Stomach (tissue), 9 donors: ENCODE results near the gene CHMP1A. TPM values are rescaled to one million over a fixed set of nuclear protein-coding genes. Genes with fewer than 3 reads are reported as not detected.

Experiments
- DNase-seq, 2 donors: peaks; one replicate each; pipeline versions ENCODE4 v3.0.0 to v3.0.0-alpha.2; 2013 to 2019
- H3K27ac ChIP-seq, 5 donors: fragments of 200-600 bp in 4 of 5; sonication (generic) in 4 of 5; one replicate each; pipeline ENCODE4 v1.5.1; 2013 to 2019; ENCODE audit warnings: mild to moderate bottlenecking in 1 of 5, moderate library complexity in 1 of 5
- H3K27me3 ChIP-seq, 3 donors: fragments of 200-600 bp; sonication (generic); one replicate each; pipeline ENCODE4 v1.5.1; 2017 to 2019; ENCODE audit warnings: mixed run types in 1 of 3
- H3K36me3 ChIP-seq, 4 donors: fragments of 200-600 bp; sonication (generic); 1 replicate in 3 of 4; 2 replicates in 1 of 4; pipeline ENCODE4 v1.5.1; 2016 to 2019
- H3K4me1 ChIP-seq, 4 donors: fragments of 200-600 bp; sonication (generic); one replicate each; pipeline ENCODE4 v1.5.1; 2016 to 2019
- H3K4me3 ChIP-seq, 4 donors: fragments of 200-600 bp; sonication (generic) in 3 of 4; one replicate each; pipeline ENCODE4 v1.5.1; 2016 to 2019; ENCODE audit warnings: mild to moderate bottlenecking in 1 of 4
- H3K9me3 ChIP-seq, 4 donors: fragments of 200-600 bp; sonication (generic); one replicate each; pipeline ENCODE4 v1.5.1; 2016 to 2019
- CTCF ChIP-seq, 7 experiments: fragments of 450-650 bp in 4 of 7; fragments of 200-600 bp in 3 of 7; sonication (generic) in 3 of 7; IDR thresholded peaks; one replicate each; pipeline ENCODE4 v1.5.1; 2016 to 2019; ENCODE audit warnings: antibody characterized with exemption in 7 of 7, control low read depth in 2 of 7, mild to moderate bottlenecking in 1 of 7
- EP300 ChIP-seq: sonication (generic); formaldehyde crosslinking; IDR thresholded peaks from one replicate; pipeline ENCODE4 v1.6.1; 2017; ENCODE audit warnings: antibody characterized with exemption
- POLR2A ChIP-seq, 4 donors: fragments of 450-650 bp; IDR thresholded peaks; one replicate each; pipeline ENCODE4 v1.6.1; 2016; ENCODE audit warnings: antibody characterized with exemption in 4 of 4, control low read depth in 2 of 4, mild to moderate bottlenecking in 1 of 4, moderate library complexity in 1 of 4
- POLR2AphosphoS5 ChIP-seq, 3 donors: sonication (generic); formaldehyde crosslinking; IDR thresholded peaks; one replicate each; pipeline ENCODE4 v1.6.1; 2016; ENCODE audit warnings: antibody characterized with exemption in 3 of 3
- WGBS, 5 donors: extraction: QIAGEN DNeasy Blood & Tissue Kit in 3 of 5; methylation state at CpG; one replicate each; pipeline versions ENCODE4 v1.1.5 to v1.1.7; 2013 to 2018; 5-methylcytosine and 5-hydroxymethylcytosine counted together
- intact Hi-C: fragments of 100-400 bp; cut with DNase I; formaldehyde crosslinking; loops from one replicate; pipeline ENCODE4 v1.15.1; 2023; ENCODE audit warnings: low total_unique reads
- polyA plus RNA-seq, 3 donors: library from polyadenylated mRNA; stranded (reverse); fragments of 200-250 nt; gene quantifications; one replicate each; pipeline ENCODE4 v1.2.3, GENCODE V29; 2013
- total RNA-seq, 5 donors: library from RNA; depleted of rRNA; stranded (reverse); fragments of >200 nt; gene quantifications; one replicate each; pipeline versions ENCODE4 v1.1.0 to v1.2.3, GENCODE V29; 2014 to 2016
- donor health status: healthy with polysubstance abuse.
- donor health status: Bipolar disorder and iron deficiency.
- donor health status: healthy.

Gene CHMP1A
- total and polyA plus RNA-seq, 8 donors, result 20.1 to 146 (median 61.9) TPM

GRCh38 chr16:89596061-89596689 lies 61.3 kb downstream of the CHMP1A start:
- Histone ChIP-seq H3K27ac (no peak overlapping the region), H3K4me3 (no peak overlapping the region), H3K4me1 (no peaks in the 10 kb centered on the region), H3K36me3 (no peaks in the 10 kb centered on the region), H3K27me3 (no peaks in the 10 kb centered on the region), H3K9me3 (no peaks in the 10 kb centered on the region)
- no peak for DNase-seq
- intact Hi-C loops, result no loop called here
- TF ChIP-seq POLR2AphosphoS5 (IDR thresholded peaks at IDR 0.05) (no peak), EP300 (no peak), POLR2A (IDR thresholded peaks at IDR 0.05) (no peak), CTCF (IDR thresholded peaks at IDR 0.05) (no peak)
- WGBS, 5 donors, result 83 to 90% (median 88%) methylated on average over 21 to 25 of the region's 25 CpGs

- DNase-seq, result no peak
- H3K4me1 ChIP-seq, result no peaks in the 10 kb centered on the region
- TF ChIP-seq POLR2A (IDR thresholded peaks at IDR 0.05), result no peak
- TF ChIP-seq EP300, result no peak
- no peak for TF ChIP-seq CTCF (IDR thresholded peaks at IDR 0.05)
- TF ChIP-seq POLR2AphosphoS5 (IDR thresholded peaks at IDR 0.05), result no peak
- intact Hi-C loops, result no loop called here
- H3K9me3 ChIP-seq, result no peaks in the 10 kb centered on the region
- 89 to 96% (median 93%) methylated on average over 28 to 47 of the region's 47 CpGs for WGBS, 5 donors
- no peaks in the 10 kb centered on the region for H3K27me3 ChIP-seq
- no peak overlapping the region for H3K27ac ChIP-seq
- no peaks in the 10 kb centered on the region for H3K36me3 ChIP-seq
- H3K4me3 ChIP-seq, result no peak overlapping the region
These were observed 62.0 kb downstream of the CHMP1A start for GRCh38 chr16:89595330-89596060.

Other genes with a start within 250 kb of the CHMP1A start
- gene ANKRD11, start 167.1 kb downstream of the CHMP1A start, total RNA-seq, result 100 to 1,000 TPM in 4 of 5 donors, 10 to 100 TPM in 1; 60.2 to 350 (median 136) TPM
- 10 to 100 TPM; 25.4 to 39.0 (median 38.8) TPM for gene ANKRD11, start 167.1 kb downstream of the CHMP1A start, polyA plus RNA-seq
- 100 to 1,000 TPM; 150 to 363 (median 174) TPM for gene SPG7, start 149.3 kb downstream of the CHMP1A start, total RNA-seq
- gene SPG7, start 149.3 kb downstream of the CHMP1A start, polyA plus RNA-seq, result 10 to 100 TPM; 30.0 to 77.2 (median 32.2) TPM
- gene RPL13, start 97.0 kb downstream of the CHMP1A start, total RNA-seq, result 1,000 to 10,000 TPM; 2,053 to 4,705 (median 3,295) TPM
- over 10,000 TPM in 1 of 3 donors, 1,000 to 10,000 TPM in 2; 7,322 to 10,054 (median 9,037) TPM for gene RPL13, start 97.0 kb downstream of the CHMP1A start, polyA plus RNA-seq
- 1 to 10 TPM in 4 of 5 donors, not detected in 1; 1.6 to 6.2 (median 1.9) TPM for gene CPNE7, start 82.0 kb downstream of the CHMP1A start, total RNA-seq
- gene CPNE7, start 82.0 kb downstream of the CHMP1A start, polyA plus RNA-seq, result 1 to 10 TPM in 2 of 3 donors, under 1 TPM in 1; 0.92 to 3.8 (median 1.3) TPM
- 10 to 100 TPM in 1 of 5 donors, 1 to 10 TPM in 1, under 1 TPM in 1, not detected in 2; 0.58 to 12.3 (median 4.8) TPM for gene DPEP1, start 44.1 kb downstream of the CHMP1A start, total RNA-seq
- gene DPEP1, start 44.1 kb downstream of the CHMP1A start, polyA plus RNA-seq, result 1 to 10 TPM in 1 of 3 donors, under 1 TPM in 2; 0.23 to 1.4 (median 0.62) TPM
- 100 to 1,000 TPM in 1 of 5 donors, 10 to 100 TPM in 2, 1 to 10 TPM in 2; 3.2 to 181 (median 12.3) TPM for gene SPATA33, start 128 bp upstream of the CHMP1A start, total RNA-seq
- 10 to 100 TPM in 1 of 3 donors, 1 to 10 TPM in 2; 6.4 to 21.2 (median 9.9) TPM for gene SPATA33, start 128 bp upstream of the CHMP1A start, polyA plus RNA-seq
- 100 to 1,000 TPM in 3 of 5 donors, 10 to 100 TPM in 2; 40.9 to 256 (median 133) TPM for gene CDK10, start 29.0 kb upstream of the CHMP1A start, total RNA-seq
- 100 to 1,000 TPM in 1 of 3 donors, 10 to 100 TPM in 2; 60.0 to 106 (median 67.1) TPM for gene CDK10, start 29.0 kb upstream of the CHMP1A start, polyA plus RNA-seq
- 10 to 100 TPM in 3 of 5 donors, 1 to 10 TPM in 1, not detected in 1; 9.7 to 41.4 (median 32.3) TPM for gene SPATA2L, start 44.0 kb upstream of the CHMP1A start, total RNA-seq
- 10 to 100 TPM; 10.6 to 12.8 (median 12.2) TPM for gene SPATA2L, start 44.0 kb upstream of the CHMP1A start, polyA plus RNA-seq
- 10 to 100 TPM in 2 of 5 donors, 1 to 10 TPM in 3; 2.7 to 43.2 (median 4.3) TPM for gene VPS9D1, start 63.2 kb upstream of the CHMP1A start, total RNA-seq
- 10 to 100 TPM in 2 of 3 donors, 1 to 10 TPM in 1; 6.3 to 23.7 (median 11.4) TPM for gene VPS9D1, start 63.2 kb upstream of the CHMP1A start, polyA plus RNA-seq
- 100 to 1,000 TPM in 3 of 5 donors, 10 to 100 TPM in 2; 27.2 to 418 (median 105) TPM for gene ZNF276, start 63.8 kb upstream of the CHMP1A start, total RNA-seq
- 10 to 100 TPM; 11.0 to 24.5 (median 13.6) TPM for gene ZNF276, start 63.8 kb upstream of the CHMP1A start, polyA plus RNA-seq
- 100 to 1,000 TPM in 2 of 5 donors, 10 to 100 TPM in 3; 10.7 to 276 (median 29.3) TPM for gene FANCA, start 158.9 kb upstream of the CHMP1A start, total RNA-seq
- gene FANCA, start 158.9 kb upstream of the CHMP1A start, polyA plus RNA-seq, result 10 to 100 TPM in 1 of 3 donors, 1 to 10 TPM in 2; 3.8 to 10.4 (median 6.1) TPM
- 100 to 1,000 TPM in 1 of 5 donors, 10 to 100 TPM in 4; 17.3 to 230 (median 35.5) TPM for gene SPIRE2, start 170.8 kb upstream of the CHMP1A start, total RNA-seq
- gene SPIRE2, start 170.8 kb upstream of the CHMP1A start, polyA plus RNA-seq, result 10 to 100 TPM in 1 of 3 donors, 1 to 10 TPM in 2; 3.9 to 26.0 (median 6.5) TPM
- gene TCF25, start 215.9 kb upstream of the CHMP1A start, total RNA-seq, result 100 to 1,000 TPM; 132 to 748 (median 335) TPM
- 100 to 1,000 TPM; 124 to 276 (median 146) TPM for gene TCF25, start 215.9 kb upstream of the CHMP1A start, polyA plus RNA-seq